Stomach (tissue), 4 donors: ENCODE results near the gene LRRC56.

Experiments used
- EP300 ChIP-seq: sonication (generic); formaldehyde crosslinking; IDR thresholded peaks from one replicate; pipeline ENCODE4 v1.6.1; 2017; ENCODE audit warnings: antibody characterized with exemption
- POLR2AphosphoS5 ChIP-seq, 3 donors: sonication (generic); formaldehyde crosslinking; IDR thresholded peaks; one replicate each; pipeline ENCODE4 v1.6.1; 2016; ENCODE audit warnings: antibody characterized with exemption in 3 of 3
- TF ChIP-seq, protein P1 (sequence below), 7 experiments: fragments of 450-650 bp in 4 of 7; fragments of 200-600 bp in 3 of 7; sonication (generic) in 3 of 7; IDR thresholded peaks; one replicate each; pipeline ENCODE4 v1.5.1; 2016 to 2019; ENCODE audit warnings: antibody characterized with exemption in 7 of 7, control low read depth in 2 of 7, mild to moderate bottlenecking in 1 of 7

DNA sequence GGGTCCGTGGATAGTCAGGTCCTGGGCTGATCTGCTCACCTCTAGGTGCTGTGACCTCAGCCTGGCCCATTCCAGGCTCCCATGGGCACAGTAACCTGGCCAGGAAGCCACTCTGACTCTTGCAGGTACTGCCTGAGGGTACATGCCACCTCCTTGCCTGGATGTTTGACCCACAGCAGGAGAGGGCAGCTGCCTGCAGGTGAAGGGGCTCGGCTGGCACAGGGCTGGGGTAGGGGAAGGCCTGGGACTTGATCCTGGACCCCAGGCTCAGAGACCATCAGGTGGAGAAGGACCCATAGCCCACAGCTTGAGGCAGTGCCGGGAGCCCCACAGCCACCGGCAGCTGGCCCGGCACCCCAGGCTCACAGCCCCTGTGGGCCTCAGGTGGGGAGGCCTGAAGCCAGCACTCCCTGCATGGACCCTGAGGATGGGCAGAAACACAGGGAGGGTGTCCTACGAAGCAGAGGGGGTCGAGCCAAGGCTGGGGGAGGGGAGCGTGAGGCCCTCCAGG is 2.7 kb downstream of the LRRC56 start:
- TF ChIP-seq POLR2AphosphoS5 (IDR thresholded peaks at IDR 0.05) (no peak), EP300 (no peak)
- TF ChIP-seq, protein P1, sequence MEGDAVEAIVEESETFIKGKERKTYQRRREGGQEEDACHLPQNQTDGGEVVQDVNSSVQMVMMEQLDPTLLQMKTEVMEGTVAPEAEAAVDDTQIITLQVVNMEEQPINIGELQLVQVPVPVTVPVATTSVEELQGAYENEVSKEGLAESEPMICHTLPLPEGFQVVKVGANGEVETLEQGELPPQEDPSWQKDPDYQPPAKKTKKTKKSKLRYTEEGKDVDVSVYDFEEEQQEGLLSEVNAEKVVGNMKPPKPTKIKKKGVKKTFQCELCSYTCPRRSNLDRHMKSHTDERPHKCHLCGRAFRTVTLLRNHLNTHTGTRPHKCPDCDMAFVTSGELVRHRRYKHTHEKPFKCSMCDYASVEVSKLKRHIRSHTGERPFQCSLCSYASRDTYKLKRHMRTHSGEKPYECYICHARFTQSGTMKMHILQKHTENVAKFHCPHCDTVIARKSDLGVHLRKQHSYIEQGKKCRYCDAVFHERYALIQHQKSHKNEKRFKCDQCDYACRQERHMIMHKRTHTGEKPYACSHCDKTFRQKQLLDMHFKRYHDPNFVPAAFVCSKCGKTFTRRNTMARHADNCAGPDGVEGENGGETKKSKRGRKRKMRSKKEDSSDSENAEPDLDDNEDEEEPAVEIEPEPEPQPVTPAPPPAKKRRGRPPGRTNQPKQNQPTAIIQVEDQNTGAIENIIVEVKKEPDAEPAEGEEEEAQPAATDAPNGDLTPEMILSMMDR (IDR thresholded peaks at IDR 0.05): no peak
